Stimulated activated CD8-positive, alpha-beta memory T cell treated with anti-CD3 and anti-CD28 coated beads, Interleukin-2, amount 100 ng/mL, for 48 hours (primary cell): ENCODE results near the gene C9.
A peak's percentile ranks its signal among the peaks of the same experiment; 100 is the strongest.
"Not testable (repeated sequence)": the region's sequence is repeated elsewhere in the genome, so short reads cannot be mapped to it uniquely, and the experiment has no call there.

Experiments
- DNase-seq, 2 donors: peaks; one replicate each; pipeline ENCODE4 v3.0.0-alpha.2; 2020; ENCODE audit warnings: low read depth in 2 of 2

Gene C9

DNA sequence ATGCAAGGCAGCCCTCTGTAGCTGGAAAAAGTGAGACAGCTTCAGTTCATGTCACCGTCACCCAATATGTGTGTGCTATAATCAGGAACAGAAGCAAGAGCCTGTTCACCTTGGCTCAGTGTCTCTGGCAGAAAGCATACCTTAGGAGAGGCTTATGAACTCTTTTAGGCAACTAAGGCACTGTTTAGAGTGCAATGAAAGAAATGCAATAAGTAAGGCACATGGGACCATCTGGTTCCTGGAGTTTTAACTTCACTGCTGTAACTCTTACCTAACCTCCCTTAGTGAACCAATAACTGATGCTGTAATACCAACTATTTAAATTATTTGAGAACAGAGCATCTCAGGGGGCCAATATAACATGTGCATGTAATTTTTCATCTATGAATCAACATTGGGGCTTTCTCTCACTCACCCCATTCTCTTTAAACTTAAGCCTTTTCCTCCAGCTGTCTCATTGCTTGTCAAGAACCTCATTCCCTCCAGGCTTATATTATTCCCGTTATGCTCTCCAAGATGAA lies 32.4 kb downstream of the C9 start:
- no peak for DNase-seq

DNA sequence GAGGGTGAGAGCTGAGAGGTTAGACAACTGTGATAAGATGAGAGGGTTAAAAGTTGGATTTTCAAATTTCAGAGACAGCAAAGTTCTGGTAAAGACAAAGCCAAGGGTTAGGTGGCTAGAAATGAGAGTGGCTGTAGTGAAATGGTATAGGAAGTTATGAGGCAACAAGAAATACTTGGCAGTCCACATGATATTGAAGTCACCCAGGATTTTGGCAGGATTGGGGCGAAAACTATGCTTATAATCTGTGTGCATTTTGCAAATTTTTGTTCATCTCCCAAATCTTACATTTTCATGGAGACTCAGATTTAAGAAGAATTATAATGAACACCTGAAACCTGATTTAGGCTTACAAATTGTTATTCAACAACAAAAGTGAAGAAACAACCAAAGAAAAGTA lies 35.6 kb downstream of the C9 start:
- no peak for DNase-seq

DNA sequence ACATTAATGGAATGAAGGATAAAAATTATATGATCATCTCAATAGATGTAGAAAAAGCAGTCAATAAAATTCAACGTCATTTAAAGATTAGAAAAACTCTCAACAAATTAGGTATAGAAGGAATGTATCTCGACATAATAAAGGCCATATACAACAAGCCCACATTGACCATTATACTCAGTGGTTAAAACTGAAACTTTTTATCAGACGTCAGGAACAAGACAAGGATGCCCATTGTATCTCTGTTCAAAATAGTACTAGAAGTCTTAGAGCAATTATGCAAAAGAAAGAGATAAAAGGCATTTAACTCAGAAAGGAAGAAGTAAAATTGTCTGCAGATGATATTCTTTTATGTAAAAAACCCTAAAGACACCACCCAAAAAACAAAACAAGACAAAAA lies 40.8 kb downstream of the C9 start:
- no peak for DNase-seq

DNA sequence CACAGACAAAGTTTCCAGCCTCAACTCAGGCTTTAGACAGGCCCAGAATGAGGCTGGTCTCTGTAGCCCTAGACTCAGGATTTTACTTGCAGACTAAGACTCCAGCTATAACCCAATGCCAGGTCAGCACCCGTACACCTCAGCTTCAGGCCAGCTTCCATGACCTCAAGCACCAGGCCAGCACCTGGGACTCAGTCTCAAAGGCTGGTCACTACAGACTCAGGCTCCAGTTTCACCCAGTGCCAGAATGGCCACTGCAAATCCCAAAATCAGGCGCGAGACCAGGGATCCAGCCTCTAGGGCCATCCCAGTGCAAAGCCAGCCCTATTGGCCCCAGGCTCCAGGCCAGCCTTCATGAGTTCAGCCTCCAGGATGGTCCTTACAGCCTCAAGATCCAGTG lies 44.9 kb downstream of the C9 start:
- DNase-seq: no peak

DNA sequence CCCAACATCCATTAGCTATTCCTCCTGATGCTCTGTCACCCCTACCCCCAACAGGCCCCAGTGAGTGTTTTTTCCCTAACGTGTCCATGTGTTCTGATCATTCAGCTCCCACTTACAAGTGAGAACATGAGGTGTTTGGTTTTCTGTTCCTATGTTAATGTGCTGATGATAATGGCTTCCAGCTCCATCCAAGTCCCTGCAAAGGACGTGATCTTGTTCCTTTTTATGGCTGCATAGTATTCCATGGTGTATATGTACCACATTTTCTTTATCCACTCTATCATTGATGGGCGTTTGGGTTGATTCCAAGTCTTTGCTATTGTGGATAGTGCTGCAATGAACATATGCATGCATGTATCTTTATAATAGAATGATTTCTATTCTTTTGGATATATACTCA lies 47.8 kb downstream of the C9 start:
- not testable (repeated sequence) for DNase-seq

DNA sequence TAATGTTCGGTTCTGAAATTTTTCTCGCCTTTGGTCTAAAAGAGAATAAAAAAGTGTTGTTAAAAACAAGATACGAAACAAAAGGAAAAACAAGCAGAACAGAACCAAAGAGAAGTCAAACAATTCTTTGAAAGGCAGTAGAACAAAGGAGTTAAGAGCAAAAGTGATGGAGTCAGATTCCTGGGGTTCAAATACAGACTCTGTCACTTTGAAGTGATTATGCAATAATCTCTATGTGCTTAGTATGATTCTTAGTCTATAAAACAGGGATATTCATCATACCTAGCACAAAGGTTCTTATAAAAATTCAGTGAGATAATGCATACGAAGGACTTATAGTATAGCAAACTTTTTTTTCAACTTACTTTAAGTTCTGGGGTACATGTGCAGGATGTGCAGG lies 48.3 kb downstream of the C9 start:
- no peak for DNase-seq

DNA sequence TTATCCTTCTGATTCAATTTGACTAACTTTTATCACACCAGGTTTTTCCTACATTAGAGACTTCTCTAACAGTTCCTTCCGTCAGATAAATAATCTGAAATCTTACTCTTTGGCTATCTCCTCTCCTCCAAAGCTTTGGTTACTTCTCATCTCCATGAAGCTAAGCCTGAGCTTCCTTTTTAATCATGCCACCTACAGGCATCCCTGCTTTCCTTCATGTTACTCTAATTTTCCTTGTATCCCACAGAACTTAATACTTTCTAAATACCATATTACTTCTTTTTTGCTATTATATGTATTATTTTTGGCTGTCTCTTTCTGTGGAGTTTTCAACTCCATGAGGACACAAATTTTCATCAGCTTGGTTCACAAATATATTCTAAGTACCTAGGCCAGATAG lies 49.7 kb downstream of the C9 start:
- no peak for DNase-seq

DNA sequence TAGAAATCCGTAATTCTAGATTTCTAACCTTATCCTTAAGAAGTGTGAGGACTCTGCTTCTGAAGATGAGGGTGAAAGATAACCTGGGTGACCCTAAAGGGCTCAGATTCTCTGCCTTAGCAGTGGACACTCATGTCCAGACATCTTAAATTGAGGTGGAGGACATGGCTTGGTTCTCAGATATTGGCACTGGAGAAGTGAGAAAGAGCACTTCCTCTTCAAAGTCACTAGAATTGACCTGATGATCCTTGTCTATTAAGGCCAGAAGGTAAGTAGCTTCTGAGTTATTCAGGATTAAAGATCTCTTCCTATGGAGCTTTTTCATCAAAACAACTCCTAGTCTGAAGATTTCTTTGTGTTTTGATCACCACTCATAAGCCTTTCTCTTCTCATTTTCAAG lies 54.8 kb downstream of the C9 start:
- DNase-seq: no peak

DNA sequence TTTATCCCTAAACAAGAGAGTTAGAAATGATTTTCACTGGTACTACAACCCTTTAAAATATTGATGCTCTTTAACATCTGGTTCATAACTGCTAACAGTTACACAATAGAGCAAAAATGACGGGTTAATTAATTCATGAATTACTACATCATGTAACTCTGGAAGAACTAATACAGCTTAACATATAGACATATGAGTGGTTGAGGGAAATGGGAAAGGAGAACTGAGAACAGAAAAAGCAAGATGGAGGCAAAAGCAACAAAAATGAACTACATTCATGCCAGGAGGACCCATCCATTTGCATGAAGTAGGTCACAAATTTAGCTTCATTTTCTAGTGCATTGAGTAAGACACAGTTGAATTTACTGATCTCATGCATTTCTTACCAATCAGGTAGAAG lies 61.8 kb downstream of the C9 start:
- DNase-seq: no peak

DNA sequence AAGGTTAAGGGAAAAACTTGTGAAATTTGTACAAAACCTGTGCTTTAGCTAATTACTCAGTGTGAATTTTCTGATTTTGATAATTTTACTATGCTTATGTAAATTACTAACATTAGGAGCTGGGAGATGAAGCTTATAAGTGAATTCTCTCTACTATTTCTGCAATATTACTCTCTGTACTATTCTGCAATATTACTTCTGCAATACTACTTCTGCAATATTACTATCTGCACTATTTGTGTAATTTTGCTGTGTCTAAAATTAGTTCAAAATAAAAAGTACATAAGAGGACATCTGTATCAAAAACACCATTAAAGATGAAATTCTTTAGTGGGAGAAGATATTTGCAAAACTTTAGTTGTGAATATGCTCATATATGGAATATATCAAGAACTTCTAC lies 62.9 kb downstream of the C9 start:
- DNase-seq: no peak

DNA sequence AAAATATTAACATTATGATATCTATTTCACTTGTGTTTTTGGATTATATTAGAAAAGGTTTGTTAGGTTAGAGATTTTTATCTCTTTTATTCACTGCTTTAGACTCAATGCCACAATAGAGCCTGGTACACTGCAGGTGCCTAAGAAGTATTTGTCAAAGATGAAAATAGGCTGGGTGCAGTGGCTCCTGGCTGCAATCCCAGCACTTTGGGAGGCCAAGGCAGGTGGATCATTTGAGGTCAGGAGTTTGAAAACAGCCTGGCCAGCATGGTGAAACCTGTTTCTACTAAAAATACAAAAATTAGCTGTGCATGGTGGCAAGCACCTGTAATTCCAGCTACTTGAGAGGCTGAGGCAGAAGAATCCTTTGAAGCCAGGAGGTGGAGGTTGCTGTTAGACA lies 64.3 kb downstream of the C9 start:
- no peak for DNase-seq

DNA sequence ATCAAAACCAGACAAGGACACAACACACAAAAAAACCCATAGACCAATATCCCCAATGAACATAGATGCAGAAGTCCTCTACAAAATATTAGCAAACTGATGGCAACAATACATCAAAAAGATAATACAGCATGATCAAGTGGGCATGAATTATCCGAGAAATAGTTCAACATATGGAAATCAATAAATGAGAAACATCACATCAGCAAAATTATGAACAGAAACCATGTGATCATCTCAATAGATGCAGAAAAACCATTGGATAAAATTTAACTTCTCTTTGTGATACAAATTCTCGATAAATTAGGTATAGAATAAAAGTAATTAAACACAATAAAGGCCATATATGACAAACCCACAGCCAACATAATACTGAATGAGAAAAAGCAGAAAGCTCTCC lies 69.6 kb downstream of the C9 start:
- DNase-seq: no peak

DNA sequence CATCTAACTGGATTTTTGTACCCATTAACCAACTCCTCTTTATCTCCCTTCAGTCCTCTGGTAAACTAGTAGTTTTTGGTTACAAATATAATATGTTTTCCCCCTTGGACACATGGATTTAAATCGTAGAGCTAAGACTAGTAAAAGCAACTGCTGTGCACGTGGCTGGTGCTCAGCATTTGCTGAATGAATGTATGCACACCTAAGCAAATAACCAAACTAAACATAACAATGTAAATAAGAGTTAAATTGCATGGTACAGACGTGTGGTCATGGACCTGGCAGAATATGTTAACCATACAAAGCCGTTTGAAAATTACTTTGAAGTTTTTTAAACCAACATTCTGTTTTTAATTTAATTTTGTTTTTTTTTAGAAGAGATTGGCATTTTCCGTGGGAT lies 79.7 kb downstream of the C9 start:
- no peak for DNase-seq

DNA sequence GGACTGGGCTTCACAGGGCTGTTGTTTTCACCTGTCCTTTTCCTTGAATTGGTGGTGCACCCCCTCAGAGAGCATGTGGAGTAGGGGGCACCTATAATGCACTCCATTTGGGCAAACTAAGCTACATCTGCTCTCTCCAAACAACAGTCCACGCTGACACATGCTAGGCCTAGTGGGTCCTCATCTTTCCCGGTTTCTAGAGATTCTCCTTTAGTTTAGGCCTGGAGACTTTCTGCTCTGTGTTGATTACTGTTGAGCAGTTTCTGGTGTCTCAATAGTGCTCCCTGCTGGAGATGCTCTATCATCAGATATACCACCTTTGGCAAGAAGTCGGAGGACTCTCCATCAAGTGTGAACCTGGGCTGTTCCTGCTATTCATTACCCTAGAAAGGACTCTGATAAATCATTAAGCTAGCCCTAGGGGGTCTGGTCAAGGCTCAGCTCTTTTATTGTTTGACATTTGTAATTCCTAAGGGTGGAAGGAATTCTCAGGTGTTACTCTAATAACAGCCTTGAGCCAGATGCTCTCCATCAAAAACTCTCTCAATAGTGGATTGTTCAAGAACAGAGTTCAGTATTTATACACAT lies 81.0 kb downstream of the C9 start:
- DNase-seq: peak in 1 of 2 donors; percentile 13

DNA sequence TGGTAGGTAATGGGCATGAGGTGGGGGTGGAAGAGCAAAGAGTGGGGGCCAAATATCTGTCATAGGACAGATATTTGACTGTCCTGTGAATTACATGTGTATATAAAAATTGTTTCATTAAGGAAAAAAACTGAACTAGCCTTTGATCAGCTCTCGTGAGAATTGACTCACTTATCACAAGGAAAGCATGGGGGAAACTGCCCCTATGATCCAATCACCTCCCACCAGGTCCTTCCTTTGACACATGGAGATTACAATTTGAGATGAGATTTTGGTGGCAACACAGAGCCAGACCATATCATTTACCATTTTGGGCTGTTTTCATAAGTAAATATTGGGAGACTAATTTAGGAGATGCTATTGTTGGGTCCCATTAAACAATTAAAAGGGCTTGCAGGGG lies 81.7 kb downstream of the C9 start:
- no peak for DNase-seq

DNA sequence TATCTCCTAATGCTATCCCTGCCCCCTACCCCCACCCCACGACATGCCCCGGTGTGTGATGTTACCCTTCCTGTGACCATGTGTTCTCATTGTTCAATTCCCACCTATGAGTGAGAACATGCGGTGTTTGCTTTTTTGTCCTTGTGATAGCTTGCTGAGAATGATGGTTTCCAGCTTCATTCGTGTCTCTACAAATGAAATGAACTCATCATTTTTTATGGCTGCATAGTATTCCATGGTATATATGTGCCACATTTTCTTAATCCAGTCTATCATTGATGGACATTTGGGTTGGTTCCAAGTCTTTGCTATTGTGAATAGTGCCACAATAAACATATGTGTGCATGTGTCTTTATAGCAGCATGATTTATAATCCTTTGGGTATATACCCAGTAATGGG lies 88.4 kb downstream of the C9 start:
- DNase-seq: not testable (repeated sequence)

DNA sequence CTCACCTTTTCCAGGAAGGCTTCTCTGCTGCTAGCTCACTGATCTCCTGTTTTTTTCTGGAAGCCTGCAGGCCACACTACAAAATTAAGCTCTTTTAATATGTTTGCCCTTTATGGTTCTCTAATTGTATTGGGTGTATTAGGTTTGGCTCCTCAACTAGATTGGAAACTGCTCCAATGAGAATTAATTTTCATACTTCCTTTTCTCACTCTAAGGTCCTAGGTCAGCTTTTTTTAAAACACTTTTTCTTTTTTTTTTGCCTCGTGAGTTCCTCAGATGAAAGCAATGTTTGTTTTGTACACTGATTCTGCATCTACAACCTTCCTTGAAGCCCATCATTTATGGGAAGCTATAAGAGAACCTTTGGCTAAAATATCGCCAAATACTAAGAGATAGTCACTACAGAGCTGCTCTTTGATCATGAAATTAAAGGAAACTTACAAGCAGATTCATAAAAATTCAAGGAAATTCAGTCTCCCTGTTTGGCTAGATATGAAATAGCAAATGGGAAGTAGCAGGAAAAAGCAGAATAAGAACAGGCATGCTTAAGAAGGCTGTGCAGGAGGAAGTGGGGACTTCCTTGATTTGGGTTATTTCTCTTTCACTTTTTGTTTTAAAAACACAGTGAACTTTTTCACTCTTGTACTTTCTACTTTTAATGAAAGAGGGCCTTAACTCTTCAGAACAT lies 89.8 kb downstream of the C9 start:
- no peak for DNase-seq

DNA sequence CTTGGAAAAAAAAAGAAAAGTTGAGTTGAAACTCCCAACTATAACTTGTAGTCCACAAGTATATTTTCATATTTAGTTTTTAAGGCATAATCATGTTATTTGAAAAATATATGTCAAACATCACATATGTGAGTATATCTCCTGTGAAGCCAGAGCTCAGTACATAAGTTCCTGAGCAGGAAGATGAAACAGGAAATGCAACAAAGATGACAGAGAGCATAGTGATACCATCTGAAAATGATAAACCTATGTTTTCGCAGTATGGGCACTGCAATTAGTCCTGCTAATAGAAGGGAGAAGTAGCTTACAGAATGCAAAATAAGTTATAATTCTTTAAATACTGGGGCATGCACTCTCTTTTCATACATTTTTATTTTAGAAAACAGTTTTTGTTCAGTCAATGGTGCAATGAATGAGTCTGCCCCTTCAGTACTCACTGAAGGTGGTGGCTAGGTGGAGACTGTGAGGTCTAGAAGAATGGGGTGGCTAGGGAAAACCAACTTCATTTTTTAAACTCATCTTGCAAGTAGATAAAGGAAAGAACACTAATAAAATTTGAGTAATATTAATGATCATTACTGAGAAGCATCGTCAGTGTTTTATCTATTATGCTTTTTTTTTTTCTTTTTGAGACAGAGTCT lies 90.9 kb downstream of the C9 start:
- DNase-seq: no peak

DNA sequence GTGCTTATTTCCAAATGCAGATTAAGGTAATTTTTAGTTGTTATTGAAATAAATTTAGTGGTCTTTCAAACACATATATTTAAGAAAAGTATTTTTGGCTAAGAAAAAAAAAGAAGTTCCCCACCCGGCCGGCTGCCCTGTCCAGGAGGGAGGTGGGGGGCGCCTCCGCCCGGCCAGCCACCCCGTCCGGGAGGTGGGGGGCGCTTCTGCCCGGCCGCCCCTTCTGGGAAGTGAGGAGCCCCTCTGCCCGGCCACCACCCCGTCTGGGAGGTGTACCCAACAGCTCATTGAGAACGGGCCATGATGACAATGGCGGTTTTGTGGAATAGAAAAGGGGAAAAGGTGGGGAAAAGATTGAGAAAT lies 91.4 kb downstream of the C9 start:
- not testable (repeated sequence) for DNase-seq

DNA sequence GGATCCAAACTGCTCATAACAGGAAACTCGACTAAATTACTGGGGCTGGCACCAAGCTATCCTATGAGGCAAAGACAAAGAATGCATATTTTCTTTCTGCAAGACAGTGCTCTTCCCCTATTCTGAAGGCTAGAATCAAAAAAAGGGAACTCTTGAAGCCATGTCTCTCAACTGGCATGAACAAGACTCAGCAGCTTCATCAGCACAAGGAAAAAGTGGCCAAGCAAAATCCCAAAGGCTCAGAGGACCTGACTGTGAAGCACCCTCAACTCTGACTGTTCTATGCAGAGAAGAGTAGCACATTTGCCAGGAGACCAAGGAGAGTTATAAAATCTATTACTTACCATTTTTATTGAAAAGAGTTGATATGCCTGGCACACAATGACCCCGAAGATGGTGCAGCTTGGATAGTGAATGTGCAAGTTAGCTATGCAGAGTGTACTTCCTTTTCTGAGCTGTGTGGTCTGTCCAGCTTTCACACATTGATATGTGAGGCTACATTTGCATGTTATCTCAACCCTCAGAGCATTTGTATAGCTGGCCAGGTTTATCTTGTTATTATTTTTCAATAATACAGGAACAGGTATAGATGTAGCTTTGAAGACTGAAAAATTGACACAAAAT lies 94.0 kb downstream of the C9 start:
- no peak for DNase-seq

DNA sequence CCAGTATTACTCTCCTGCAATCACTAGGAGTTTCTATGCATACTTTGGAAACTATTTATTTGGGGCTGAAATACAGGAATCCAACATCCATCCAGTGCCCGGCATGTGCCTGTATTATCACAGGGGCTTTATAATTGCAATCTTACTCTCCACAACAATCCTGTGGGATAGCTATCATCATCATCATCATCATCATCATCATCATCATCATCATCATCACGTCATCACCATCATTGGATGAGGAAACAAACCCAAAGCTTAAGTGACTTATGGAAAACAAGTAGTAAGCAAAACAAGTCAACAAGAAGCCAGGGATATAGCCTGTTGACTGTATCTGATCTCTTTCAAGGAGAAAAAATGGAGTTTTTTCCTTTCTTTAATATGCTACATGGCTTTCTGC lies 97.1 kb downstream of the C9 start:
- no peak for DNase-seq

DNA sequence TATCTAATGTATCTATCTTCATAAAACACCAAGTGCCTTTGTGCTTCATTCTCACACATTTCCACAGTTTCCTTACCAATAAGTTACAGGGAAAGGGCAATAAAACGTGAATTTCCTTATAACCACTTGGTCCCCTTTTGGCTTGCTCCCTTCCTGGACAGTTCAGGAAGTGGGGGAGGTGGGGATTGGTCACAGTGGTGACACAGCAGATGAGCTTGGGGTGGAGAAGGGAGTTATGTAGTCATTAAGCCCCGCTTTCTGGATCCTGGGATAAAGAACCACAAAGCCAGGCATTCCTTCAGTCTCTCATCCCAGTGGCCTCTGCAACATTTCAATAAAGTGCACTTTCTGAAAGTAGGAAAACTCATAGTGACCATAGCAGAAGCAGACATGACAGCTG lies 97.9 kb downstream of the C9 start:
- DNase-seq: no peak

DNA sequence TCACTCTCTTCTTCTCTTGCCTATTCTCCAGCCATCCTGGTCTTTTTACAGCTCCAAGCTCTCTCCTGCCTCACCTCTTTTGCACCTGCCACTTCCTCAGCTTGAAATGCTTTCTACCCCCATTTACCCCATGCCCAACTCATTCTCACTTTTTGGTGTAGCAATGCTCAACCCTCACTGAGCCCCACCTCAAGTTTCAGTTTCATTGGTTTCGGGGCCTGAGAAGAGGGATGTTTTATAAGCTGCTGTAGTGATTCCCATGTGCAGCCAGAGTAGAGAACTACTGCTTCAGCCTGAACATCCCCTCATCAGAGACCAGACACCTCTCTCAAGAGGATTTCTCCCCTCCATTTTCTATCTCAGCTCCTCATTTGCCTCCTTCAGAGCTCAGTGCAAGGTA lies 99.8 kb downstream of the C9 start:
- no peak for DNase-seq
